Thyroid gland (tissue), 4 donors: ENCODE data around the gene DDHD1. TPM values are rescaled to one million over a fixed set of nuclear protein-coding genes. Genes with fewer than 3 reads are reported as not detected.

Experiments used
- DNase-seq, 2 donors: peaks; one replicate each; pipeline ENCODE4 v3.0.0-alpha.2; 2019
- H3K27ac ChIP-seq, 3 donors: fragments of 200-600 bp; sonication (generic); 1 replicate in 2 of 3; 2 replicates in 1 of 3; pipeline ENCODE4 v1.5.1; 2016 to 2019; ENCODE audit warnings: mild to moderate bottlenecking in 1 of 3, moderate library complexity in 1 of 3
- H3K27me3 ChIP-seq: fragments of 200-600 bp; sonication (generic); one replicate; pipeline ENCODE4 v1.5.1; 2019
- H3K36me3 ChIP-seq, 2 donors: fragments of 200-600 bp; sonication (generic); one replicate each; pipeline ENCODE4 v1.5.1; 2016 to 2019
- H3K4me1 ChIP-seq, 2 donors: fragments of 200-600 bp; sonication (generic); one replicate each; pipeline ENCODE4 v1.5.1; 2017 to 2019
- H3K4me3 ChIP-seq, 3 donors: fragments of 200-600 bp; sonication (generic); replicated peaks in 1 of 3; 1 replicate in 2 of 3; 2 replicates in 1 of 3; pipeline ENCODE4 v1.5.1; 2016; ENCODE audit warnings: mild to moderate bottlenecking in 1 of 3
- H3K9me3 ChIP-seq: fragments of 200-600 bp; sonication (generic); one replicate; pipeline ENCODE4 v1.5.1; 2017
- CTCF ChIP-seq, 6 experiments: fragments of 200-600 bp in 3 of 6; fragments of 450-650 bp in 3 of 6; sonication (generic) in 3 of 6; IDR thresholded peaks; one replicate each; pipeline ENCODE4 v1.5.1; 2016 to 2019; ENCODE audit warnings: antibody characterized with exemption in 6 of 6, mild to moderate bottlenecking in 2 of 6, inconsistent platforms in 1 of 6, moderate library complexity in 1 of 6
- POLR2A ChIP-seq, 2 donors: fragments of 450-650 bp; IDR thresholded peaks; one replicate each; pipeline ENCODE4 v1.6.1; 2017; ENCODE audit warnings: antibody characterized with exemption in 2 of 2, mild to moderate bottlenecking in 2 of 2, moderate library complexity in 1 of 2
- WGBS, 2 donors: methylation state at CpG; one replicate each; pipeline ENCODE4 v1.1.5; 2017; 5-methylcytosine and 5-hydroxymethylcytosine counted together
- intact Hi-C: fragments of 100-400 bp; cut with DNase I; formaldehyde crosslinking; loops from one replicate; pipeline ENCODE4 v1.15.1; 2023
- total RNA-seq, 4 donors: library from RNA; depleted of rRNA; stranded (reverse); fragments of >200 nt; gene quantifications; one replicate each; pipeline ENCODE4 v1.2.3, GENCODE V29; 2016

DDHD1 gene
- total RNA-seq, 4 donors from 2014 or later = 17.1 to 34.6 (median 18.5) TPM

GRCh38 chr14:53002576-53002975 lies 150.5 kb downstream of the DDHD1 start:
- no peaks in the 10 kb centered on the region for H3K4me1 ChIP-seq
- TF ChIP-seq POLR2A (IDR thresholded peaks at IDR 0.05) = no peak
- no peaks in the 10 kb centered on the region for H3K27me3 ChIP-seq
- WGBS, 2 donors = 61 to 70% methylated on average over 5 of the region's 5 CpGs
- H3K36me3 ChIP-seq = no peaks in the 10 kb centered on the region
- no peak for DNase-seq
- no peak overlapping the region for H3K27ac ChIP-seq
- no peak overlapping the region for H3K4me3 ChIP-seq
- no peaks in the 10 kb centered on the region for H3K9me3 ChIP-seq
- intact Hi-C loops = no loop called here

GRCh38 chr14:53001787-53002378 lies 151.2 kb downstream of the DDHD1 start:
- H3K36me3 ChIP-seq = no peaks in the 10 kb centered on the region
- TF ChIP-seq POLR2A (IDR thresholded peaks at IDR 0.05) (no peak), CTCF (IDR thresholded peaks at IDR 0.05) (no peak)
- 75 to 77% methylated on average over 7 of the region's 7 CpGs for WGBS, 2 donors
- H3K27me3 ChIP-seq = no peaks in the 10 kb centered on the region
- intact Hi-C loops = no loop called here
- no peaks in the 10 kb centered on the region for H3K9me3 ChIP-seq
- H3K27ac ChIP-seq = no peak overlapping the region
- H3K4me3 ChIP-seq = no peak overlapping the region
- no peaks in the 10 kb centered on the region for H3K4me1 ChIP-seq
- no peak for DNase-seq

GRCh38 chr14:52998376-52999015 lies 154.6 kb downstream of the DDHD1 start:
- H3K27ac ChIP-seq = no peak overlapping the region
- no peaks in the 10 kb centered on the region for H3K27me3 ChIP-seq
- H3K36me3 ChIP-seq = no peaks in the 10 kb centered on the region
- H3K9me3 ChIP-seq = no peaks in the 10 kb centered on the region
- intact Hi-C loops = no loop called here
- TF ChIP-seq POLR2A (IDR thresholded peaks at IDR 0.05) (no peak), CTCF (IDR thresholded peaks at IDR 0.05) (no peak)
- H3K4me3 ChIP-seq = no peak overlapping the region
- WGBS, 2 donors = 75 to 84% methylated on average over 6 of the region's 6 CpGs
- no peaks in the 10 kb centered on the region for H3K4me1 ChIP-seq
- DNase-seq = no peak

- H3K27me3 ChIP-seq = no peaks in the 10 kb centered on the region
- no peak overlapping the region for H3K4me3 ChIP-seq
- 87 to 94% methylated on average over 2 of the region's 2 CpGs for WGBS, 2 donors
- no peaks in the 10 kb centered on the region for H3K36me3 ChIP-seq
- H3K27ac ChIP-seq = no peak overlapping the region
- TF ChIP-seq POLR2A (IDR thresholded peaks at IDR 0.05) (no peak), CTCF (IDR thresholded peaks at IDR 0.05) (no peak)
- H3K4me1 ChIP-seq = no peaks in the 10 kb centered on the region
- no peak for DNase-seq
- H3K9me3 ChIP-seq = no peaks in the 10 kb centered on the region
- intact Hi-C loops = no loop called here
Measured at GRCh38 chr14:52996493-52996892, 156.6 kb downstream of the DDHD1 start.

DNA sequence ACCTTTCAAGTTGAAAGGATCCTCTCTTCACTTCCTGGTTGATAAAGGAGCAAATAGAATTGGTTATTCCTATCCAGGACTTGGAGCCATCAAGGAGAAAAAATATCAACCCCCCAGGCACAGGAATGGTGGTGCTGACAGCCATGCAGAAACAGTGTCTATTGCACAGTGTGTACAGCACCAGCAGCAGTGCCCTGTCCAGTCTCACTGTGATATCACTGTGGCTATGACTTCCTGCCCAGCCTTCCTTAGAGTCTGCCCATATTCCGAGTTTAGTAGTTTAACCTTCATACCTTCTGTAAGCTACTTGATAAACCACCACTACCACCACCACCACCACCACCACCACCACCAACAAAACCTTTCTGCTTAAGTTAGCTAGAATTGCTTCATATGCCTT lies 157.1 kb downstream of the DDHD1 start:
- Histone ChIP-seq H3K36me3 (no peaks in the 10 kb centered on the region), H3K4me3 (no peak overlapping the region), H3K4me1 (no peaks in the 10 kb centered on the region), H3K27ac (no peak overlapping the region), H3K27me3 (no peaks in the 10 kb centered on the region), H3K9me3 (no peaks in the 10 kb centered on the region)
- intact Hi-C loops = no loop called here
- DNase-seq = no peak
- 88 to 89% methylated on average over 1 of the region's 1 CpG for WGBS, 2 donors
- TF ChIP-seq POLR2A (IDR thresholded peaks at IDR 0.05) (no peak), CTCF (IDR thresholded peaks at IDR 0.05) (no peak)
